ENCODE results near the gene ICAM4.
"Not testable (repeated sequence)": the region's sequence is repeated elsewhere in the genome, so short reads cannot be mapped to it uniquely, and the experiment has no call there.

Gene ICAM4

DNA sequence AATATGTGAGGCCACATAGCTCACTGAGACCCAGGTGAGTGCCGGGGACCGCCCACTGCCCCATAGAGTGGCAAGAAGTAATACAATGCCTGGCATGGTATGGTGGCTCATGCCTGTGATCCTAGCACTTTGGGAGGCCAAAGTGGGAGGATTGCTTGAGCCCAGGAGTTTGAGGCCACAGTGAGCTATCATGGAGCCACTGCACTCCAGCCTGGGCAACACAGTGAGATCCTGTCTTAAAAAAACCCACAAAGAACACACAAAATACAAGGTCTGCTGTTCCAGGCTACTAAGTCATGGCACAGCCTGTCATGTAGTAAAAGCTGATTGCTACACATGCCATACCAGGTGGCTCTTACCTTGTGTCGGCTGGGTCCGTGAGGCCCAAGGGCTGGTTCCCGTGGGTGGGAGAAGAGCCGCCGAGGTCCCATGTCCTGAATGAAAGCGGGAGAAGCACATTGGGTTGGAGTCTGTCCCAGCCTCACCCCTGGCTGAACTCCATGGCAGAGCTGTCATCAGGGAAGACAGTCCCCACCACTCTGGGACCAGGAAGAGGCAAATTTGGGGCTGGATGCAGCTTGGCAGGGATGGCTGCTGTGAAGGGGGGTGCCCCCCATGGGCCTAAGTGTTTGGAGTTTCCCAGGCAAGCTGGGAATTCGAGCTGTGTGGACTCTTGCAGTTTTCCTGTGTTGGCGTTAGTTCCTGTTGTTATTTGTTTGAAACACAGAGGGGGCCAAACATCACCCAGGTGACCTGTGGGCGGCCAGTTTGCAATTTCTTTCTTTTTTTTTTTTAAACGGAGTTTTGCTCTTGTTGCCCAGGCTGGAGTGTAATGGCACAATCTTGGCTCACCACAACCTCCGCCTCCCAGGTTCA lies 32.3 kb downstream of the ICAM4 start:
- DNase-seq (ENCODE audit: low spot score): no peak

DNA sequence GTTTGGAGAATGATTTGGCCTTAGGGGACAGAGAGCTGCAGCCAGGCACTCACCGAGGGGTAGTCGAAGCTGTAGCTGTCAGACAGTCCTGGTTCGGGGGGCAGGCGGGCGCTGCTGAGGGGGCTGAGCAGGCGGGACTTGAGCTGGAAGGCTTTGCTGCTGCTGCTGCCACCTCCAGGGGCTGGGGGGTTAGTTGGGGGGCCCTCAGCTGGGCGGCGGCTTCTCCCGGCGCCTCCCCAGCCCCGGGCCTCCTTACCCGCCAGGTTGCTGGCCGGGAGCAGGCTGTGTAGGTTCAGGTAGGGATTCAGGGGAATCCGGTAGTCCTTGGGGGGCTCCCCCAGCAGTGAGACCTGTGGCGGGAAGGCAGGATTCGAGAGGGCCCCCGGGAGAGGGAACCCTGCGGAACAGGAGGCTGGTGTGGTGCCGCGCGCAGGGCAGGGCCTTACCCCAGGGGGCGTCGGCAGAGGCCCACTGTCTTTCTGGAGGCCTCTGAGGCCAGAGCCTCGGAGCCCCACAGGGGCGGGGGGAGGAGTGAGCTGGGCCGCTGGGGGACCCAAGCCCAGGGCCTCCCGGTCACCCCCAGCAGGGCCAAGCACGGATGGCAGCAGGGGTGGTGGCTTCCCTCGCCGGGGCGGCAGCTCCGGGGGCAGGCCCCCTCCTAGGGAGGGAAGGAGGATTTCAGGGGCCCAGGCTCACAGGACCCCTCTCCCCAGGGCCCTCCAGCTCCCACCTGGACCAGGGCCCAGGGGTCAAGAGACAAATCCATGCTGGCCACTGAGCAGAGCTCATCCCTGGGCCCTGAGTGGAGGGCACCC lies 34.1 kb downstream of the ICAM4 start:
- no peak for DNase-seq (ENCODE audit: low spot score)

DNA sequence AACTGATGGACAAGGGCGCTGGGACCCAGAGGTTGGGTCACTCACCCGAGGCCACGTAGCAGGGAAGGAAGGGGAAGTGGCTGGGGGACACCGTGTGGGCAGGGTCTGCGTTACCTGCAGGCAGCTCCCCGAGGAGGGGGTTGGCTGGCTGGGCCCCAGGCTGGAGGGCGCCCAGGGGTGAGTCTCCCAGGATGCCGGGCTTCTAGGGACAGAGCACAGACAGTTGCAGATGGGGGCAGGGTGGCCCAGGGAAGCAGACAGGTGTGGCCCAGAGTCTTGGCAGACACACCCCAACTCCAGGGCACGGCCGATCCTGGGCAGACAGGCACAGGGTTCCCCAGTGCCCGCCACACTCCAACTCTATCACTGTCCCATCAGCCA lies 34.7 kb downstream of the ICAM4 start:
- no peak for DNase-seq (ENCODE audit: low spot score)

DNA sequence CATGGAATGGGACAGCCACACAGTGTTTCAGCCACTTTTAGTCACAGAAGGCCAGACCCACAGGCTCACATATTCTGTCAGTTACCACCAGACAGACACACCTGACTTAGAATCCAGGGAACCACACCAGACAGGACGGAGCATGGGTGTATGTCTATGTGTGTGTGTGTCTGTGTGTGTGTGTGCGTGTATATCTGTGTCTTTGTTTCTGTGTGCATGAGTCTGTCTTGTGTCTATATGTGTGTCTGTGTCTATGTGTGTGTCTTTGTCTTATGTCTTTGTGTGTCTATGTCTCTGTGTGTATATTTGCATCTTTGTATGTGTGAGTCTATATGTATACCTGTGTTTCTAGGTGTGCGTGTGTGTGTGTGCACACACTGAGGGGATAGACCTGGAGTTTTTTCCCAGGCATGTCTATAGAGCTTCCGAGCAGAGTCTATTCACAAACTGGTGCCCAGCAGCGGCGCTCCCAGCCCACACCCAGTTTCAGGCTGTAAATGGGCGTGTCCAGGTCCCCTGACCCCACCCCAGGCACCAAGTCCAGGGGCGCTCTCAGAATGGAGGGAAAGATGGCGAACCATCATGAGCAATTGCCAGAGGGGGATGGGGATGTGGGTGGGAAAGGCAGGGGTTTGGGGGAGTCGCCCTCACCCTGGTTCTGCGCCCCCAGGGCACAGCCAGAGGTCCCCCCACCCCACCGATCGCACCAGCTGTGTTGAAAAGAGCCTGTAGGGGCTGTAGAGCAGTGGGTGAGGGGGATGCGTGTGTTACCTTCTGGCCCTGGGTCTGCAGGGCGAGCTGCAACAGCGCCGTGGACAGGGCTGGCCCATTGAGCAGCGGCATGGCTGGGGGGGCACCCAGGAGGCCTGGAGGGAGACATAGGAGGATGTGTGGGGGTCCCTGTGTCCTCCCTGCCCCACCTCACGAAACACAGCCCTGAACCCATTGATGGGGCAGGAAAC lies 35.4 kb downstream of the ICAM4 start:
- DNase-seq (ENCODE audit: low spot score): no peak

DNA sequence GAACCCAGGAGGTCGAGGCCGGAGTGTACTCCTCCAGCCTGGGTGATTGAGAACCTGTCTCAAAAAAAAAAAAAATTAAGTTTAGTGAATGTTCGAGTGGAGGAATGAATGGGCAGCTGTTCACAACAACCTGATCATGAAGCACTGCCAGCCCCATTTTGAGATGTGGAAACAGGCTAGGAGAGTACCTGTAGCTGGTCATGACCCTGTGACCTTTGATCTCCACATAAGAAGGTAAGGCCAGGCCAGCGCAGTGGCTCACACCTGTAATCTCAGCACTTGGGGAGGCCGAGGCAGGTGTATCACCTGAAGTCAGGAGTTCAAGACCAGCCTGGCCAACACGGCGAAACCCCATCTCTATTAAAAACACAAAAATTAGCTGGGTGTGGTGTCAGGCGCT lies 39.0 kb downstream of the ICAM4 start:
- no peak for DNase-seq (ENCODE audit: low spot score)

DNA sequence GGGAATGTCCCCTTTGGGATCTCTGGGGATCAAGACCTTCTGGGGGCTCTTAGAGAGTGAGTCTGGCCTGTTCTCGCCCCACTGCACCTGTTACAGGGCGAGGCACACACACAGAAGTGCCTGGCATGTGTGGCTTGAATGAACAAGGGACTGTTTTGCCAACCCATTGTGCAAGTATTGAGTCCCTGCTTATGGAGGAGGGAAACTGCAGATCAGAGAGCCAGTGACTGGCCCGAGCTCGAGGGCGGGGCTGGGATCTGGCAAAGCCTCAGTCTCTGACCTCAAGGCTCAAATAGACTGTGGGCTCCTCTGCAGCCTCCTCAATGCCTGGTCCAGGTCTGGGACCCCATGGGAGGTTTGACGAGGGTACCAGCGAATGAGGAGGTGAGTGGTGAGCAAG lies 41.0 kb downstream of the ICAM4 start:
- no peak for DNase-seq (ENCODE audit: low spot score)

DNA sequence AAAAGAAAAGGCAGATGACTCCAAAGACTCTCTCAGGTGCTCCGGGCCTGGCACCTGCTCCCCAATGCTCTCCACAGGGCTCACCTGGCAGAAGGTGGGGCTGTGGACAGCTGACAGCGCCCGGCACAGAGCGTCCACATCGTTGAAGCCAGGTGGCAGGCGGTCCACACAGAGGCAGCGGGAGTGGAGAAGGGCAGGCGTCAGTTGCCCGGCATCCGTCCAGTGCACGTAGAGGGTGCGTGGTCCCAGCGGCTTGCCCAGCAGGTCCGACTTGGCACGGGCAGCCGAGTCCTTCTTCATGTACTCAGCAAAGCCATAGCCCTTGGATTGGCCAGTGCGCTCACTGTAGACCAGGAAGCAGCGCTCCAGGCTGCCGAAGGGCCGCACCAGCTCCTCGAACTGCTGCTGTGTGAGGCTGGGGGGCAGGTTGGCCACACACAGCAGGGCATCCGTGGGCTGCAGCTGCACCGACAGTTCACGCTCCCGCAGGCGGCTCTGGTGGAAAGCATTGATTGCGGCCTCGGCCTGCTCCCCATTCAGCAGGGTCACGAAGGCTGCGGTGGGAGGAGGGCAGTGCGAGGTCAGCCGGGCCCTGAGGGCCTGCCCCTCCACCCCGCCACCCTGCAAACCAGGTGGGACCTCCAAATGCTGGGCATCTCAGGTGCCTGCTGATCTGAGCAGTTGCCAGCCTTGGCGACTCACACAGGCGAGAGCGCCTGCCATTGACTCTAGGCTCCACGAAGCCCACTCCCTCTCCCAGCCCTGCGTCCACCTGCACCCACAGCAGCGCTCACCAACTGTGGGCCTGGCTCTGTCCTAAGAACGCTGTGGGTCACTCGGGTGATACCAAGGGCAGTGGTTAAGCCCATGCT lies 42.0 kb downstream of the ICAM4 start:
- DNase-seq (ENCODE audit: low spot score): no peak

DNA sequence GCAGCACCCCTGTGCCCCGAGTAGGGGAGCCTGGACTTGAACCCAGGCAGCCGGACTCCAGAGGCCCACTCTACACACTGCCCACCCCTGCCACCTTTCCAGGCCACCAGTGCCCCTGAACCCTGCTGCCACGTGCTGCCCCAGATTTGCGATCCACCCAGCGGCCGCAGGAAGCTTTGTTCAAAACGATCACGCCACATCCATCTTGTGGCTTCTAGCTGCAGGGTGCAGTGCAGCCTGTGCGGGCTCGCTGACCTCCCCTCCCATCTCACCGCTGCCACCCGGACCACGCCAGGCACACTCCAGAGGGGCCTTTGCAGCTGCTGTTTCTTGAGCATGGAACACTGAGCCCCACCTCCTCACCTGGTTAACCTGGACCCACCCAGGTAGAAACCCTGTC lies 42.8 kb downstream of the ICAM4 start:
- no peak for DNase-seq (ENCODE audit: low spot score)

DNA sequence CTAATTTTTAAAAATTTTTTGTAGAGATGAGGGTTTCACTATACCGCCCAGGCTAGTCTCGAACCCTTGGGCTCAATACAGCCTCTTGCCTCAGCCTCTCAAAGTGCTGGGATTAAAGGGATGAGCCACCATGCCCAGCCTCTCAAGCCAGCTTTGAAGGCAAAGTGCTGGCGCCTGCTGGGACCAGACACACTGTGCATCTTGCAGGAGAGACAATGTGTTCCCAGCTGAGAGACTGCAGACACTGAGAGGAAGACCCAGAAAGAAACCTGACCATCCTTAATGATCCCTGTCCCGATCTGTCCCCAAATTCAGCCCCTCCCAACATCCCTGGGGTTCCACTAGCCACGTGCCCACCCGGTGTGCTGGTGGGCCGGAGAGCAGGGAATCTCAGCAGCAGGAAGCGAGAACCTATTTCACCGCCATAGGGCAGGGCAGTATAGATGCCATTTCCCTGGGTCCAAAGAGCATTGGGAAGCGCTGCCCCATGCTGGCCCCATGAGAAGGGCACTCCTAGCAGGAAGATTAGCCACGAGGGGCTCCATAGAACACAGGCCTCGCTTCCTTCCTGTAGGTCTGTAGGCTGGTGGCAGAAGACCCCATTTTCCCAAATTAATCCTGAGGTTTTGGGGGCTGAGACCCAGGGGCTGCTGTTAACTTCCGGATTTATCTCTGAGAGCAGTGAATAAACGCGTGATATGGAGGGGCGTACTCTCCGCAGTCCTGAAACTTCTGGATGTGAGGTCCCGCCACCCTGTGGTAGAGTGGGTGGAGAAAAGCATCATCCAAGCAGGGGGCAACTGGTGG lies 45.6 kb downstream of the ICAM4 start:
- DNase-seq (ENCODE audit: low spot score): peak; percentile 36

DNA sequence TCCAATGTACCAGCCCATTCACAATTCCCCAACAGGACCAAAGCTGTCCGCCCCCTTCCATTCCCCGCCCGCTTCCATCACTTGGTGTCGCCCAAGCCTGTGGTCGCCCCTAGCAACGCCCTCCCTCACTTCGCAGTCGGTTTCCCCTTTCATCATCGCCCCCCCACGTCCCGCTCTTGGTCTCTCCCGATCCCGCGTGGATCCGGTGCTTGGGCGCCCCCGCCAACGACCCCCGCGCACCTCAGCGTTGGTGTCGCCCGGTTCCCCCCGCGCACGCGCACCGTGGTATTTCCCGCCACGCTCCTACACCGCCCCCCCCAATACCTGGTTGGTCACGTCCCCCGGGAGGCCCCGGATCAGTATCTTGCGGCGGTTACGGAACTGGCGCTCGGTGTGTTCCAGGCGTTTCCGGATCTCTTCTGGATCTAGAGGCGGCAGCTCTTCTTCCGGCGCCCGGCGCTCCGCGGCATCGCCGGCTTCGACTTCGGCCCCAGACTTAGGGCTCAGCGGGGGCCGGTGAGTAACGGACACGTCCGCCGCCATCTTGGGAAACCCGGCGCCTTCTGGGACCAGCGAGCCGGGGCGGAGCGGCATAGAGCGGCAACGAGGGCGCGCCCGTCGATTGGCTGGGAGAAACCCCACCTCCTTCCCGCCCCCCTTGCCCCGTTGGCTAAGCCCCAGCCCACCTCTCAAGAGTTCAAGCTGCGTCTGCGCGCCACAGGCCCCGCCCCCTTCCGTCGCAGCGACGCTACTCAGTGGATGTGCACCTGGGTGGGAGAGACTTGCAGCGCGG lies 46.4 kb downstream of the ICAM4 start, which contains the start of gene RAVER1:
TSS of gene RAVER1 (minus strand) at position 565 of the 793 bp plus-strand sequence. CDS start at position 543, 22 bp downstream.
- DNase-seq (ENCODE audit: low spot score): peak; percentile 96

DNA sequence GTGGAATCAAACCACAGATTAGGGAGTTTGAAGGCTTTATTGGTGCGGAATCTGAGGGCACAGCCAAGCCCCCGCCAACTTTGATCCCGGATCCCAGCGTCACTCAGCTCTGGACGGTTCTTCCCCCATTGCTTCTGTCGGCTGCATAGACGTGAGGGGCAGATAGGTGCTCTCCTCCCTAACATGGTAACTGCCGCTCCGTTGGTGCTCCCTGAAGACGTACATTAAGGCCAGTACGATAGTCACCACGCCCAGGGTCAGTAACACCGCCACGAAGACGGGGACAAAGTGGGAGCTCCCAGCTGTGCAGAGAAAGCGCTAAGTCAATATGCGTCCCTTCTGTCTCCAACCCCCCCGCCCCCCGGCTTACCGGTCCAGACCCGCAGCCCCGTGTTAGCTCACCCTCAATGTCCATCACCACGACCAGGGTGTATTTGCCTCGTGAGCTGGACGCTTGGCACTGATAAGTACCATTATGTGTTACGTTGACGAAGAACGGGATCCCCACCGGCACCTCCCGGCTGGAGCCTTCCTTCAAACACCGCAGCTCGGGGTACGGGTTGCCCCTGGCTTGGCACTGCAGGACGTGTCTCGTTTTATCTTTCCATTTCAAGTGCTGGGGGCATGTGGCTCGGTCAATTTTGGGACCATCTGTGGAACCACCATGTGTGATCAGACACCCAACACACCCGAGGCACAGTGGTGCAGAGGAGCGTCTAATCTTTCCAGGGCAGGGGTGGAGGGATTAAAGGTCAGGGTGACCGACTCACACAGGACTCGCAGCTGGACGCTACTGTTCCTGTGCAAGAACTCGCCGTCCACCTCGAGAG lies 47.2 kb downstream of the ICAM4 start:
- peak; percentile 53 for DNase-seq (ENCODE audit: low spot score)

DNA sequence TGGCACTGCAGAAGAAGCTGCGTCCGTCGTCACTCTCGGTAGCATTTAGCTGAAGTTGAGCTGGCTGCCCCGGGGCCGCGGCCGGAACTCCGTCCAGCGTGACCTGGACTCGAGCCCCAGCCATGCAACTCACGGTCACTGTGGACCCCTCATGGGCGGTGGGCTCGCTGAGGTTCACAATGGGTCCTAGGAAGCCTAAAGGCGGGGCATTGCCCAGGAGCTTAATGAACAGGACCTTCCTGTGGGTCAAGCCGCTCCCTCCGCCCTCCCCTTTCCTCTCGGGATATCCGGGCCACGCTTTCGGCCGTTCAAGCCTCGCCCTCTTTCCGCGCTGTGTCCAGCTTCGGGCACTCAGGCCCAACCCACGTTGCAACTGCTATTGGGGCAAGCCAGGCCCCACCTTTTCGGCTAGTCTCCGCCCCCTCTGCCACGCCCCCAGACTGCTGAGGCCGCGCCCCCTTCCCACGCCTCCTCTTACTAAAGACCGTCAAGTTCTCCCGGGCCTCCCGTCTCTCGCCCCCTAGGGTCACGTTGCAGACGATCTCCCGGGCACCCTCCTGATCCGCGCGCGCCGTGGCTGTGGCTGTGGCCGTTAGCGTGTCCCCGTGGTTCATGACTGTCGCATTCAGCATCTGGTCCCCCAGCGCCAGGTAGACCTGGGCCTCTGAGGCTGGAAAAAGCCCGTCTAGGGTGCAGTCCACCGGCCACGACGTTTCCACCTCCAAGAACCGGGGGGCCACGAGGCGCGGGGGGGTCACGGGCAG lies 48.0 kb downstream of the ICAM4 start:
- peak; percentile 96 for DNase-seq (ENCODE audit: low spot score)

DNA sequence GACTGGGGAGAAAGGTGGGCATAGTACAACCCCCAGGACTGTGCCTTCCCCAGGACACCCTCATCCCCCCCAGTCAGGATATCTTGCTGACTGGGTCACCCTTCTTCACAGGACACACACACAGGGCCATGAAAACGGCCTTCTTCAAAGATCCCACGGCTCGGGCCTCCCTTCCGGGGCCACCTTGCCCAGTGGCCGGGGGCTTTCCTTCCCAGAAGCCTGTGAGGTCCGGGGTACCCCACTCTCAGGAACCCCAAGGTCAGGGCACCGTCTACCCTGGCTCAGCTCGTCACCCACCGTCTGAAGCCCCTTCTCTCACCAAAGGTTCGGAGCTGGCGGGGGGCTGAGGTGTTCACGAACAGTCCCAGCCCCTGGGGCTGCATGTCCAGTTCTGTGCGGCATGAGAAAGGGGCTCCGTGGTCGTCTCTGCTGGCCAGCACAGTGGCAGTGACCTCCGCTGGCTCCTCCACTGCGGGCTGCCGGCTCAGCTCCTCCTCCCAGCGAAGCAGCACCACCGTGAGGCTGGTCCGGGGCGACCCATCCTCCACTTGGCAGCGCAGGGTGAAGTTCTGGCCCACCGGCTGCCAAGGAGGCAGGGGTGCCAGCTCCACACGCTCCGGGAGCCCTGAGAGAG lies 48.7 kb downstream of the ICAM4 start:
- DNase-seq (ENCODE audit: low spot score): no peak

DNA sequence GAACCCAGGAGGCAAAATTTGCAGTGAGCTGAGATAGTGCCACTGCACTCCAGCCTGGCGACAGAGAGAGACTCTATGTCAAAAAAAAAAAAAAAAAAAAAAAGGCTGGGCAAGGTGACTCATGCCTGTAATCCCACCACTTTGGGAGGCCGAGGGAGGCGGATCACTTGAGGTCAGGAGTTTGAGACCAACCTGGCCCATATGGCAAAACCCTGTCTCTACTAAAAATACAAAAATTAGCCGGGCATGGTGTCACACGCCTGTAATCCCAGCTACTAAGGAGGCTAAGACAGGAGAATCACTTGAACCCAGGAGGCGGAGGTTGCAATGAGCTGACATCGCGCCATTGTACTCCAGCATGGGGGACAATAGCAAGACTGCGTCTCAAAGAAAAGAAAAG lies 50.0 kb downstream of the ICAM4 start:
- not testable (repeated sequence) for DNase-seq (ENCODE audit: low spot score)
